Pancreas (tissue), 10 donors: ENCODE data around the gene ARHGAP22. TPM values are rescaled to one million over a fixed set of nuclear protein-coding genes. Genes with fewer than 3 reads are reported as not detected.

Source experiments
- ATAC-seq, 4 donors: fragments of 200-7000 bp; cut with Tn5 transposase; one replicate each; pipeline versions ENCODE4 v1.8.0 to v1.9.1; 2020; ENCODE audit warnings: mild to moderate bottlenecking in 4 of 4, moderate library complexity in 4 of 4
- DNase-seq, 6 donors: peaks; one replicate each; pipeline ENCODE4 v3.0.0-alpha.2; 2020
- FAIRE-seq: peaks from 2 replicates; lab custom pipeline; 2012; peaks lifted over from hg19 to GRCh38; lab: Jason Lieb, UNC
- H3K27ac ChIP-seq, 4 donors: fragments of 200-600 bp; sonication (generic); 1 replicate in 3 of 4; 2 replicates in 1 of 4; pipeline versions ENCODE4 v1.5.0 to v1.8.0; 2020
- H3K27me3 ChIP-seq, 4 donors: fragments of 200-600 bp; one replicate each; pipeline ENCODE4 v1.8.0; 2021
- H3K36me3 ChIP-seq, 3 donors: fragments of 200-600 bp; sonication (generic) in 1 of 3; one replicate each; pipeline versions ENCODE4 v1.5.0 to v1.8.0; 2020 to 2021
- H3K4me1 ChIP-seq, 3 donors: fragments of 200-600 bp; one replicate each; pipeline ENCODE4 v1.8.0; 2021
- H3K4me3 ChIP-seq, 4 donors: fragments of 200-600 bp; sonication (generic) in 2 of 4; one replicate each; pipeline versions ENCODE4 v1.5.0 to v1.8.0; 2020 to 2021
- H3K9me3 ChIP-seq, 4 donors: fragments of 200-600 bp; one replicate each; pipeline ENCODE4 v1.8.0; 2021
- CTCF ChIP-seq, 4 donors: fragments of 200-600 bp; sonication (generic) in 3 of 4; IDR thresholded peaks; one replicate each; pipeline versions ENCODE4 v1.5.0 to v1.8.0; 2021; ENCODE audit warnings: antibody characterized with exemption in 4 of 4
- WGBS, 2 donors: extraction: QIAGEN DNeasy Blood & Tissue Kit; methylation state at CpG; one replicate each; pipeline ENCODE4 v1.1.7; 2013; 5-methylcytosine and 5-hydroxymethylcytosine counted together
- intact Hi-C, 3 donors: fragments of 100-400 bp; cut with DNase I; formaldehyde crosslinking; loops; one replicate each; pipeline versions ENCODE4 v1.11.1 to v1.14.2; 2022
- polyA plus RNA-seq, 2 donors: library from polyadenylated mRNA; stranded (reverse); fragments of 200-250 nt; gene quantifications; one replicate each; pipeline ENCODE4 v1.2.3, GENCODE V29; 2013
- total RNA-seq, 6 donors: library from RNA; stranded (reverse); fragmentation: NEBNext Ultra II Directional in 4 of 6; extraction: Animal tissue kit (Norgen Biotek cat#: 25700) in 4 of 6; gene quantifications; one replicate each; pipeline versions ENCODE4 v1.2.1 to v1.2.4, GENCODE V29; 2021 to 2023
- donor health status: healthy with polysubstance abuse.
- donor health status: DM: no; HTN: no; CAD: no; lungs with moderate emphysema.
- donor health status: DM: no; HTN: no; CAD: no.
- donor health status: control.
- donor health status: control.
- donor health status: Bipolar disorder and iron deficiency.
- donor health status: DM: yes; HTN: yes; CAD: no.
- donor health status: DM: no; HTN: no; CAD: no.
- donor health status: DM: no; HTN: no; CAD: no.
- donor health status: DM: yes; HTN: yes; CAD: no.

ARHGAP22 gene
- total and polyA plus RNA-seq, 8 donors: 1.1 to 6.0 (median 1.9) TPM

GRCh38 chr10:48511066-48511874 lies 93.6 kb downstream of the ARHGAP22 start:
- peaks cover 0 to 4% (median 0%) of the 10 kb centered on the region in 4 donors for H3K27me3 ChIP-seq
- no peak overlapping the region for H3K27ac ChIP-seq
- ATAC-seq (no peak), DNase-seq (no peak), FAIRE-seq (no peak)
- intact Hi-C loops: no loop called here
- no peaks in the 10 kb centered on the region for H3K36me3 ChIP-seq
- H3K4me3 ChIP-seq: no peak overlapping the region
- H3K4me1 ChIP-seq: no peaks in the 10 kb centered on the region
- no peak for TF ChIP-seq CTCF (IDR thresholded peaks at IDR 0.05)
- H3K9me3 ChIP-seq: no peaks in the 10 kb centered on the region
- 80 to 86% methylated on average over 13 of the region's 13 CpGs for WGBS, 2 donors

GRCh38 chr10:48509974-48510692 lies 94.7 kb downstream of the ARHGAP22 start:
- FAIRE-seq (no peak), DNase-seq (no peak), ATAC-seq (no peak)
- Histone ChIP-seq H3K4me1 (no peaks in the 10 kb centered on the region), H3K27me3 (peaks cover 0 to under 1% (median 0%) of the 10 kb centered on the region in 4 donors), H3K4me3 (no peak overlapping the region), H3K36me3 (no peaks in the 10 kb centered on the region), H3K9me3 (no peaks in the 10 kb centered on the region), H3K27ac (no peak overlapping the region)
- intact Hi-C loops: no loop called here
- TF ChIP-seq CTCF (IDR thresholded peaks at IDR 0.05): no peak
- 83 to 85% methylated on average over 8 of the region's 8 CpGs for WGBS, 2 donors

- H3K27me3 ChIP-seq: no peaks in the 10 kb centered on the region
- FAIRE-seq: no peak
- H3K27ac ChIP-seq: no peak overlapping the region
- H3K4me3 ChIP-seq: no peak overlapping the region
- WGBS, 2 donors: 79% methylated on average over 17 of the region's 17 CpGs
- intact Hi-C loops: no loop called here
- ATAC-seq: no peak
- H3K9me3 ChIP-seq: no peaks in the 10 kb centered on the region
- TF ChIP-seq CTCF (IDR thresholded peaks at IDR 0.05): no peak
- H3K4me1 ChIP-seq: no peaks in the 10 kb centered on the region
- DNase-seq: no peak
- no peaks in the 10 kb centered on the region for H3K36me3 ChIP-seq
These were observed 95.8 kb downstream of the ARHGAP22 start for GRCh38 chr10:48508791-48509772.

- Histone ChIP-seq H3K27me3 (no peaks in the 10 kb centered on the region), H3K4me1 (no peaks in the 10 kb centered on the region), H3K36me3 (no peaks in the 10 kb centered on the region), H3K4me3 (no peak overlapping the region), H3K9me3 (no peaks in the 10 kb centered on the region), H3K27ac (no peak overlapping the region)
- TF ChIP-seq CTCF (IDR thresholded peaks at IDR 0.05): no peak
- ATAC-seq (peak in 1 of 4 donors; percentile 12), FAIRE-seq (no peak), DNase-seq (no peak)
- WGBS, 2 donors: 83 to 90% methylated on average over 7 of the region's 7 CpGs
- intact Hi-C loops: no loop called here
These were observed 96.7 kb downstream of the ARHGAP22 start for GRCh38 chr10:48507933-48508790.
